ENCODE results near the gene TPK1.
"Not testable (repeated sequence)": the region's sequence is repeated elsewhere in the genome, so short reads cannot be mapped to it uniquely, and the experiment has no call there.

Gene TPK1

DNA sequence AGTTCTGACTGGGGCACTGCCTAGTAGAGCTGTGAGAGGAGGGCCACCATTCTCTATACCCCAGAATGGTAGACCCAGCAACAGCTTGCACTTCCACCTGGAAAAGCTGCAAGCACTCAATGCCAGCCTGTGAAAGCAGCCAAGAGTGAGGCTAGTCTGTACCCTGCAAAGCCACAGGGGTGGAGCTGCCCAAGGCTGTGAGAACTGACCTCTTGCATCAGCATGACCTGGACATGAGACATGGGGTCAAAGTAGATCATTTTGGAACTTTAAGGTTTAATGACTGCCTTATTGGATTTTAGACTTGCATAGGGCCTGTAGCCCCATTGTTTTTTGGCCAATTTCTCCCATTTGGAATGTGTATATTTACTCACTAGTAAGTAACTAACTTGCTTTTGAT is 206.3 kb downstream of the TPK1 start:
- no peak for DNase-seq (ENCODE audit: low read depth in 2 of 2)

DNA sequence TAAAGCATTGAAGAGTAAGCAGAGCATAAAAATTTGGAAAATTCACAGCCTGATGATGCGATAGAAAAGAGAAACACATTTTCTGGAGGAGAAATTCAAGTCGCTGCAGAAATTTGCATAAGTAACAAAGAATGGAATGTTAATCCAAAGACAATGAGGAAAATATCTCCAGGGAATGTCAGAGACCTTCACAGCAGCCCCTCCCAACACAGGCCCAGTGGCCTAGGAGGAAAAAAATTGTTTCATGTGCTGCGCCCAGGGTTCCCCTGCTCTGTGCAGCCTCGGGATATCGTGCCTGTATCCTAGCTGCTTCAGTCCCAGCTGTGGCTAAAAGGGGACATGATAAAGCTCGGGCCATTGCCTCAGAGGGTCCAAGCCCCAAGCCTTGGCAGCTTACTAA is 206.8 kb downstream of the TPK1 start:
- DNase-seq (ENCODE audit: low read depth in 2 of 2) = no peak

DNA sequence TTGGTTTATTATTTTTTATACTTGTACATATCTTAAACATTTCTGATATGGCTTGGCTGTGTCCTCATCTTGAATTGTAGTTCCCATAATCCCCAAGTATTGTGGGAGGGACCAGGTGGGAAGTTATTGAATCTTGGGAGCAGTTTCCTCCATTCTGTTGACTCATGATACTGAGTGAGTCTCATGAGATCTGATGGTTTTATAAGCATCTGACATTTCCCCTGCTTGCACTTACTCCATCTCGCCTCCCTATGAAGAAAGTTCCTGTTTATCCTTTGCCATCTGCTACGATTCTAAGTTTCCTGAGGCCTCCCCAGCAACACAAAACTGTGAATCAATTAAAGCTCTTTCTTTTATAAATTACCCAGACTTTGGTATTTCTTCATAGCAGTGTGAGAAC is 207.7 kb downstream of the TPK1 start:
- no peak for DNase-seq (ENCODE audit: low read depth in 2 of 2)

DNA sequence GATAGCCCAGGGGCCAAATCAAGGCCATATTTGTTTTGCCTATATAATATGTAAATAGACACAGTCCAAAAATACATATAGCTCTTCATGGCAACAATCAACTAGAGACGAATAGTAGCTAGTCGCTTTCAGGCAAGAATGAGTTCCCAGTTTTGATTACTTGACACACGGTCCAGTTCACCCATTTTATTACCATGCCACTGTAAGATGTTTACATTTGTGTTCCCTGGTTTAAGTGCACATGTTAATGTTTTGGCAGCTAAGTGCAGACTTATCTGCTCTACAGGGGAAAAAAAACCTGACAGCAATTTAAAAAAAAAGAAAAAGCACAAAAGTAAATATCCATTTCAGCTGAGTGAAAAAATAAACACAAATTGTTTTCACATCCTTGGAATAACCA is 213.1 kb downstream of the TPK1 start:
- DNase-seq (ENCODE audit: low read depth in 2 of 2) = no peak

DNA sequence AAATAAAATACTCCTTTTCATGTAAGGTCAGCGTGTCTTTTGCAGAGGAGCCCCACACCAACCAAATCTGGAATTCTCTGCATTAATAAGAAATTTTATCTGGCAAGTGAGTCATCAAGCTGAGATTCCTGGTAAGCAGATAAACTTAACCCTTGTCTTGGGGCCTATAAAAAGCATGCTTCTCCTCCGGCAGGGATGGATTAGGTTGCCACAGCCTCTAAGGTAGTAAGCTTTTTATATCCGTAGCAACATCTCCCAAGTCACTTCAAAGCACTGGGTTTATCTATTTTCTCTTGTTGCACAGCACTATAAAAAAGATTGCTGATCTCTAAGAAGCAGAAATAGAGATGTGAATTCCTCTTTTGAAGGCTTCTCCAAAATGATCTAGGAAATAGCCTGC is 229.6 kb downstream of the TPK1 start:
- DNase-seq (ENCODE audit: low read depth in 2 of 2) = no peak

DNA sequence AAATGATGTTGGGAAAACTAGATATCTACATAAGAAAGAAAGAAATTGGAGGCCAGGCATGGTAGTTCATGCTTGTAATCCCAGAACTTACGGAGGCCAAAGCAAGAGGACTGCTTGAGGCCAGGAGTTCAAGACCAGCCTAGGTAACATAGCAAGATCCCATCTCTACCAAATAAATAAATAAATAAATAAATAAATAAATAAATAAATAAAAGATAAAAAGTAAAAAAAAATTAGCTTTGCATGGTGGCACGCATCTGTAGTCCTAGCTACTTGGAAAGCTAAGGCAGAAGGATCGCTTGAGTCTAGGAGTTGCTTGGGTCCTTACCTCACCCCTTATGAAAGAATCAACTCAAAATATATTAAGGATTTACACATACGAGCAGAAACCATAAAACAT is 238.9 kb downstream of the TPK1 start:
- DNase-seq (ENCODE audit: low read depth in 2 of 2) = no peak

DNA sequence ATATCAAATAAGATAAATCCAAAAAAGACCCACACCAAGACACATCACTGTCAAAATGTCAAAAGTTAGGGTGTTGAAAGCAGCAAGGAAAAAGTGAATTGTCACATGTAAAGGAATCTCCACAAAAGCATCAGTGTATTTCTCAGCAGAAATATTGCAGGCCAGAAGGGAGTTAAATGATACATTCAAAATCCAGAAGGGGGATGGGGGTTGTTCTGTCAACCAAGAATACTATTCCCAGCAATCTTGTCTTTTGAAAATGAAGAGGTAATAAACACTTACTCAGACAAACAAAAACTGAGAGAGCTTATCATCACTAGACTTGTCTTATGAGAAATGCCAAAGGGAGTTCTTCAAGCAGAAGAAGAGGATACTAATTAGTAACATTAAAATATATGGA is 241.3 kb downstream of the TPK1 start:
- no peak for DNase-seq (ENCODE audit: low read depth in 2 of 2)

DNA sequence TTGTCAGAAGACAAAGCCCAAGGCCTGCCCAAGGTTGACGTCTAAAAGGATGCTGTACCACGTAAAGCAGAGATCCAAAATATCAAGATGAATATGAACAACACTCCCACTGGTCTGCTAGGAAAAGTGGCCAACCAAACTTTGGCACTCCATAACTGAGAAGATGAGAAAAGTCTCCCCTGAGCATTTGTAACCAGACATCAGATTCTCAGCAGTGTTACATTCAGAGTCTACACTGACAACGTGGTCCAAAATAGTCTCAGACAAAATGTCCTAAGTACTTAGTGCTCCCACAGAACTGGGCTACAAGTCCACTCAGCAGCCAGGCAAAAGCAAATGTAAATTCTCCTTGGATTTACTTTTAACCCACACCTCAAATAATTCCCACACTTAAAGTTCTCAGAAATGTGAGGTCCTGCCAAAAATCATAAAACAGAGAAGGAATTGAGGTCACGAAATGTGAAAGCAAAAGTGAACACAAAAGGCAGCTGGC is 247.2 kb downstream of the TPK1 start:
- DNase-seq (ENCODE audit: low read depth in 2 of 2) = no peak

DNA sequence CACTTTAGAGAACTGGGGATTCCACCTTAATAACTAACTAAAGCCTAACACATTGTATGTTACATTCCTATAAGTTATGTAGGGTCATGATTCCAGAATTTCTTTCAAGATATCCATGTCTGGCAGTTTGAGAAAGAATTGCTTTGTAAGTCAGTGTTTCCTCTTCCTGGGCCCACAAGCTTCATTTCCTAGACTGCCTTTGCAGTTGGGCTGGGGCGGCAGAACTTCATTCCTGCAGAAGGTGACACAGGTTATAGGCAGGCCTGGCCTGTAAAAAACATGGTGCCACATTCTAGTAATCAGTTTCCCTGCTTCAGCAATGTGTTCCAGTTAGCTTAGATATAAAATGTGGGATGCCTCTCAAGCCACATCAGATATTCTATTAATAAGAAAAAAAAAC is 248.2 kb downstream of the TPK1 start:
- no peak for DNase-seq (ENCODE audit: low read depth in 2 of 2)

DNA sequence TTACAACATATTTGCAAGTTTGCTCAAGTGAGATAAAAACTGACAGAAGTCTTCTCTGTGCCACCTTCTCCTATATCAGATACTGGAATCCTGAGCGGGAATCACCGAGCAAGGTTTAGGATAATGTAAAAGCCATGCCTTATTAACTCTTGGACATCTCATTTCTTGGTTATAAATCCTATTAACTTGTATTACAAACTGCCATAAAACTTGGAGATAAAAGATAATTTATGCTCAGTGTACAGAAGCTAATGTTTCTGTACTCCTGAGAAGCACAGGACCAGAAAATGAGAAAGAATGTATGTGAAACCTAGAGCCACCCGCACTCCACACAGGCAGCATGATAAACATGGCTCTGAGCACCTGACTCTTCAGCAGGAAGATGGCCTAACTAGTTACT is 251.1 kb downstream of the TPK1 start:
- DNase-seq (ENCODE audit: low read depth in 2 of 2) = no peak

DNA sequence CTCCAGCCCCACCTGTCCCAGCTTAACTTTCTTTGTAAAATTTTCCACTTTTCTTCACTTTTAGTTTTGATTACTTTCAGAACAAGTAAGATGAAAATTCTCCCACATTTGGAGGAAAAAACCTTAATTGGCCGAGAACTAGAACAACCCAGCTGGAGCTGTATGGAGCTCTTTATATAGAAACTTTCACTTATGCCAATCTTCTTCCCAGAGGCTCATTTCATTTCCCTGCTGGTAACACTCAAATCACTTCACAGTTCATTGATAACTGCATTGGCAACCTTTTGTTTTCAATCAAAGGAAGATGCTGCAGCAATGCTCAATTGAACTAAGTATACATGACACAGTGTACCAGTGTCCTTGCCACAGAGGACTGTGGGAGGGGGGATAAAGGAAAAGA is 256.2 kb downstream of the TPK1 start:
- no peak for DNase-seq (ENCODE audit: low read depth in 2 of 2)

DNA sequence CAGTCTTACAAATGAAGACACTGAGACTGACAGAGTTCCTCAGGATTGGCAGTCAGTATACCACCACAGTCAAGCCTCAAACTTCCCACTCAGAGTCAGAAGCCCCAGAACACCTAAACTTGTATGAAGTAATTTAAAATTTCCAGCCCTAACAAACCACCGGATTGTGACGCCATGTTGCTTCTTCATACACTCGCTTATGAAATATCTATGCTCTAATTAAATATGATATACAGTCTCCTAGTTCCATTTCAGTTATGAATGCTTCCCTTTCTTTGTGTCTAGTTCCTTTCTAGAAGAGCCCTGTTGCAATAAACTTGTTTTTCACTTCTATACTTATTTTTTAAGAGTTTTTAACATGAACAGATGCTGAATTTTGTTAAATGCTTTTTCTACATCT is 260.4 kb downstream of the TPK1 start:
- no peak for DNase-seq (ENCODE audit: low read depth in 2 of 2)

DNA sequence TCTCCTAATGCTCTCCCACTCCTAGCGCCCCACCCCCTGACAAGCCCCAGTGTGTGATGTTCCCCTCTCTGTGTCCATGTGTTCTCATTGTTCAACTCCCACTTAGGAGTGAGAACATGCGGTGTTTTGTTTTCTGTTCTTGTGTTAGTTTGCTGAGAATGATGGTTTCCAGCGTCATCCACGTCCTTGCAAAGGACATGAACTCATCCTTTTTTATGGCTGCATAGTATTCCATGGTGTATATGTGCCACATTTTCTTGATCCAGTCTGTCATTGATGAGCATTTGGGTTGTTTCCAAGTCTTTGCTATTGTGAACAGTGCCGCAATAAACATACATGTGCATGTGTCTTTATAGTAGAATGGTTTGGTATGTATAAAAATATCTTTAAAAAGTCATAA is 261.1 kb downstream of the TPK1 start:
- DNase-seq (ENCODE audit: low read depth in 2 of 2) = not testable (repeated sequence)

DNA sequence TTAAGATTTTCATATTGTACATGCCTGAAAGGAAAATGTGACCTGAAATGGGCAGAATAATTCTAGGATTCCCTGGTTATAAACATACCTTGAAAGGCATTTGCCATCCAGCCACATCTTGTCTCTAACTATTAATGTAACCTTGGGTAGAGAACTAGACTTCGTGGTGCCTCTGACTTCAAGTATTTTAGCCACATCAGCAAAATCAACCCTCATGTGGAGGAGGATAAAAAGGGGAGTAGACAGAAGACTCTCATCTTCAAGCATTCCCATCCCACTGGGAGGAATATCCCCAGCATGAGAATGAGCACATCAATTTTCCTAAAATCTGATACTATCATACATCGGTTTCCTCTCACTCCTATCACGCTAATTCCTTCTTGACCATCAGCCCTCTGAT is 267.6 kb downstream of the TPK1 start:
- no peak for DNase-seq (ENCODE audit: low read depth in 2 of 2)

DNA sequence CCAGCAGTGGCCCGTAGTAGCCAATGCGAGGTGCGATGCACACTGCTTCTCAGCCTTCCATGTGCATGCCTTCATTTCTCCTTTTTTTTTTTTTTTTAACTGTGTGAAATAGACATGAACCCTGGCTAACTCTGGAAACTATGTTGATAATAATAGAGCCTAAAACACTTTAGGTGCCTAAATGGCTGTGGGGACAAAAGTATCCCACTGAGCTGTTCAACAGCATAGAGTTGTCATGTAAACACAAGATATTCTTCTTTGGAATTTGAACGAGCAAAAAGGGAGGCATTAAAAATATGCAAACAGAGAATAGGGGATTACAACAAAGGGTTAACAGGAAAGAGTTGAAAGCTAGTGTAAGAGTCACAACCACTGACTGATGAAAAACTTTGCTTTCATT is 270.3 kb downstream of the TPK1 start:
- no peak for DNase-seq (ENCODE audit: low read depth in 2 of 2)

DNA sequence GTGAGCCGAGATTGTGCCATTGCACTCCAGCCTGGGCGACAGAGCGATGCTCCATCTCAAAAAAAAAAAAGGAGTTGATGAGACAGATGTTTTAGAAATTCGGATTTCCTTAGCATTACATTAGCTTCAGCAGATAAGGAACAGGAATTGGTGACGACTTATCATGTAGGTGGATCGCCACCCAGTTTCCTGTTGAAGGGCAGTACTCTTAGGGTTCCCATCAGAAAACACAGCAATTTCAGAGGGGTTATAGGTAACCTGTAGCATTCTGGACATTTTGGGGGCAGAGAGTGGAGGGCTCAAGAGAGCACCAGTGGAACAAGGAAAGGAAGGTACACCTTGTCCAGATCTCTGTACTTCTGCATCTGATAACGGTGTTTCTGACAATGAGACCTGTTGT is 286.0 kb downstream of the TPK1 start:
- DNase-seq (ENCODE audit: low read depth in 2 of 2) = no peak

DNA sequence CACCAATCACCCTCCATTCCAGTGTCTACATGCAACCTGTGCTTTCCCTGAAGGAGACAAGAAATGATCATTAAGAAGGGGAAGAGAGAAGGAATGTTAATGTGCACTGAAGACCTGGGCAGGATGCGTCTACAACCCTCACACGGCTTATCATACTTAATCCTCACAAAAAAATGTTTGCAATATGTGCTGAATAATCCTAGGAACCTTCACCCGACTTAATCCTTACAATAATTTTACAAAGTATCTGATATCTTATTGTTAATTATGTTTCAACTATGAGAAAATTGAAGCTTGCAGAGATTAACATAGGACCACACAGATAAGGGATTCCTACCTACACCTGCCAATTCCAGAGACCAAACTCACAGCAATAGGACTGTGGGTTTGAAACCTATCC is 287.3 kb downstream of the TPK1 start:
- DNase-seq (ENCODE audit: low read depth in 2 of 2) = no peak

DNA sequence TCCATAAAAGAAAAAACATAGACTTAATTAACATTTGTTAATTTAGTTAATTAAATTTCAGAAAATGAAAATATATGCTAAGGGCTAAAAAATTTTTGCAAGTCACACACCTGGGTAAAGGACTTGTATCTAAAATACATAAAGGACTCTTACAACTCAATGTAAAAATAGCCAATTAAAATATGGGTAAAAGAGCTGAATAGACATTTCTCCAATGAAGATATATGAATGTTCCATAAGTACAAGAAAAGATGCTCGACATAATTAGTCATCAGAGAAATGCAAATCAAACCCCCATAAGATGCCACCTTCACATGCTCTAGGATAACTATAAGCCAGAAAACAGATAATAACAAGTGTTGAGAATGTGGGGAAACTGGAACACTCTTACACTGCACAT is 288.0 kb downstream of the TPK1 start:
- DNase-seq (ENCODE audit: low read depth in 2 of 2) = no peak

DNA sequence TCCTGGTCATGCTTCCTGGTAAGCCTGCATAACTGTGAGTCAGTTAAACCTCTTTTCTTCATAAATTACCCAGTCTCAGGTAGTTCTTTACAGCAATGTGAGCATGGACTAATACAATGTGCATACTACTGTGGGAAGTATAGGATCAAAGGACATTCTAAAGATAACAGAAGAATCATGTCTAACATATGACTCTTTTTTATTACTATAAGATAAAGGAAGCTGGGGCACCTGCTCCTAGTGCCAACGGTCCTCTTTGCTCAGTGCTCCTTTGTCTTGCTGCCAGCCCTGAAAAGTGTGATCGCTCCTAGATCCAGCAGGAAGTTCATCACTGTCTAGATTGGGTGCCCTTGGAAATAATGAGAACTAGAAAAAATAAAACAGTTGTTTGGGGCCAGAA is 289.1 kb downstream of the TPK1 start:
- DNase-seq (ENCODE audit: low read depth in 2 of 2) = no peak

DNA sequence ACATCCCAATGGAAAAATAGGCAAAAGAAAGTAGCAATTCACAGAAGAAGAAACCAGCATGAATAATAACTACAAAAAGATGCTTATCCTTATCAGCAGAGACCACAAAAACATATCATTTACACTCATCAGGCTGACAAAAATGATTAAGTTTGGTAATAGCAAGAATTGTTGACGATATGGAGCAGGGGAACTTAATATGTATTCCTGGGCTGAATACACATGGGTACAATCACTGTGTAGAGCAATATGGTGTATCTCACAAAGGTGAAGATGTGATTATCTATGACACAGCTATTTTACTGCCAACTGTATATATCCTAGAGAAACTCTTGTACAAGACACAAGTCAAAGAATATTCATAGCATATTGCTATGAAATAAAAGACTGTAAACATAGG is 290.5 kb downstream of the TPK1 start:
- no peak for DNase-seq (ENCODE audit: low read depth in 2 of 2)

DNA sequence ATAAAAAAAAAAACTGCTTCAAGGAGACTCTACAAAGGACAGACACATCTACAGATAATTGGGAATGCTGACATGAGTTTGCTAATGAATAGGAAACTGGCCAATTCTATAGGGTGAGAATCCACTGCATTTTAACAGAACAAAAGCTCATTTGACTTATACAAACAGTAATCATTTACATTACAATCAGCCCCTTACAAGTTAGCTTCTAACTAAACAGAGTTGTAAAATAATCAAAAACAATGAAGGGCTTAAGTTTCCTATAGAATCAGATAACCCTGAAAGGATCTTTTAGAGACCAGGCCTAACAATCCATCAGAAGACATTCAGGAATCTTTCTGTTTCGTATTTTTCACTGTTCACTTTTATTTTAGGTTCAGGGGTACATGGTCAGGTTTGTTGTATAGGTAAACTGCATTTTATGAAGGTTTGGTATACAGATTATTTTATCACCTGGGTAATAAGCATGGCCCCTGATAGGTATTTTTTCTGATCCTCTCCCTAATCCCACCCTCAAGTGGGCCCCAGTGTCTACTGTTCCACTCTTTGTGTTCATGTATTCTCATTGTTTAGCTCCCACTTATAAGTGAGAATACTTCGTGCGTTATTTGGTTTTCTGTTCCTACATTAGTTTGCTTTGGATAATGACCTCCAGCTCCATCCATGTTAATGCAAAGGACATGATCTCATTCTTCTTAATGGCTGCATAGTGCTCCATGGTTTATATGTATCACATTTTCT is 301.0 kb downstream of the TPK1 start:
- DNase-seq (ENCODE audit: low read depth in 2 of 2) = no peak

DNA sequence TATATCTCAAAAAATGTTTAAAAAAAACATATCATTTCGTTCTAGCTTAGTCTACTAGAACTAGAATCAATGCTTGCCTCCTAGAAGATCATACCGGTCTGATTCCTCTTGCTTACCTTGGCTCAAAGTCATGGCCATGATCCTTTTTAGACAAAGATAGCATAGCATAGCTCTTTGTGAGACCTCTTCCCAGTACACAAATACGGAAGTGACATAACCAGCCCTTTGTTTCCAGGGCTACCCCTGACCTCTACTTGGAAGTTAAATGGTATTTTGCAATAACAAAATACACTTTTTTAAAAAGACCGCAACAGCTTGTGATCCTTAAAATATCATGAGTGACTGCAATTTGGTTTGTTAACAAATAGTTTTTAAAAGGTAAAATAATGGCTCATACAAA is 301.7 kb downstream of the TPK1 start:
- DNase-seq (ENCODE audit: low read depth in 2 of 2) = no peak

DNA sequence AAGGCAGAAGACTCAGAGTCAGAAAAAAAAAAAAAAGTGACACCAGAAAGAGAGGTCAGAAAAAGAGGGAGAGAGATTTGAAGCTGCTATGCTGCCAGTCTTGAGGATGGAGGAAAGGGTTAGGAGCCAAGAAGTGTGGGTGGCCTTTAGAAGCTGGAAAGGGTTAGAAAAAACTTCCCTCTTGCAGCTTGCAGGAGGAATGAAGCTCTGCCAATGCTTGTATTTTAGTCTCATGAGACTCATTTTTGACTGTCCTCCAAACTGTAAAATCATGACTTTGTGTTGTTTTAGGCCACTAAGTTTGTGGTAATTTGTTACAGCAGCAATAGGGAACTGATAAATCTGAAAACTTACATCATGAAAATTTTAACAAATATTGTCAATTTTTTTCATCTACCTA is 304.7 kb downstream of the TPK1 start:
- DNase-seq (ENCODE audit: low read depth in 2 of 2) = no peak

DNA sequence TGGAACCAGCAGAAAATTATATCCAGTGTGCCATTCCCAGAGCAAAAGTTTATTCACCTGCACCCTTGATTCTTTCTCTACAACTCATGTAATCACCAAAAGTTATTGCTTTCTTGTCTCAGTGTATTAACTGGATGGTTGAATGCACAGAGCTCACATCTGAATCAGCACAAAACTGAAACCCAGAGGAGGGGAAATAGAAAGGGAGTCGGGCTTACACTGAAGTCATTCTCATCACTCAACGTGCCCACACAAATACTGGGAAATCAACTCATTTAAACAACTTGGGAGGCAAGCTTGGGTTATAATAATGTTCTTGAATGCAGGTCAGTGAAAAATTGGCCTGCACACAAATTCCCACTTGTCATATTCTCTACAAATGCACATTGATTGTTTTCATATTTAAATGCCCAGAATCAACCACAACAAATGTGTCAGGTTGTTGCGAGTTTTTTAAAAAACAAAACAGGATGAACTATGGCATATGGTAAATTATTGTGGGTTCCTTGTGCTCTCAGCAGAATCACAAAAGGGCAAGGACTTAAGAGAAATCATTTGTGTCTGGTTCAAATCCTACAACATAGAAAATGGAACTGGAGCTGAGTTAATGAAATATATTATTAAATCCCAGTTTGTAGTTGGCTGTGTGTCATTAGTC is 306.5 kb downstream of the TPK1 start:
- no peak for DNase-seq (ENCODE audit: low read depth in 2 of 2)
